HUES64 (cell line): ENCODE measurements around the gene TRAPPC5.
"Not testable (repeated sequence)": the region's sequence is repeated elsewhere in the genome, so short reads cannot be mapped to it uniquely, and the experiment has no call there.

Experiments
- H3K27ac ChIP-seq: 2 replicates; pipeline ENCODE4 v1.7.0; 2013; ENCODE audit warnings: low read depth, low read length, inconsistent platforms
- H3K27me3 ChIP-seq: 2 replicates; pipeline ENCODE4 v1.6.1; 2013; ENCODE audit warnings: mild to moderate bottlenecking, low read length; ENCODE audit not compliant: insufficient read depth
- H3K36me3 ChIP-seq: 2 replicates; pipeline ENCODE4 v1.6.1; 2013; ENCODE audit warnings: mild to moderate bottlenecking, low read length; ENCODE audit not compliant: insufficient read depth
- H3K4me1 ChIP-seq: 2 replicates; pipeline ENCODE4 v1.6.1; 2013; ENCODE audit warnings: mild to moderate bottlenecking, low read length, moderate library complexity; ENCODE audit not compliant: insufficient read depth
- H3K4me3 ChIP-seq: 2 replicates; pipeline ENCODE4 v1.5.1; 2013; ENCODE audit warnings: mild to moderate bottlenecking, low read length, moderate library complexity
- H3K9ac ChIP-seq: 2 replicates; pipeline ENCODE4 v1.6.1; 2013; ENCODE audit warnings: mild to moderate bottlenecking, low read depth, low read length
- H3K9me3 ChIP-seq: 2 replicates; pipeline ENCODE4 v1.6.1; 2013; ENCODE audit warnings: low read depth, low read length; ENCODE audit not compliant: insufficient read depth
- WGBS: fragments of 150-250, 120-280 bp; methylation state at CpG from one replicate; pipeline ENCODE4 v1.1.7; 2013; ENCODE audit warnings: missing lambda C conversion rate; 5-methylcytosine and 5-hydroxymethylcytosine counted together

The TRAPPC5 gene

DNA sequence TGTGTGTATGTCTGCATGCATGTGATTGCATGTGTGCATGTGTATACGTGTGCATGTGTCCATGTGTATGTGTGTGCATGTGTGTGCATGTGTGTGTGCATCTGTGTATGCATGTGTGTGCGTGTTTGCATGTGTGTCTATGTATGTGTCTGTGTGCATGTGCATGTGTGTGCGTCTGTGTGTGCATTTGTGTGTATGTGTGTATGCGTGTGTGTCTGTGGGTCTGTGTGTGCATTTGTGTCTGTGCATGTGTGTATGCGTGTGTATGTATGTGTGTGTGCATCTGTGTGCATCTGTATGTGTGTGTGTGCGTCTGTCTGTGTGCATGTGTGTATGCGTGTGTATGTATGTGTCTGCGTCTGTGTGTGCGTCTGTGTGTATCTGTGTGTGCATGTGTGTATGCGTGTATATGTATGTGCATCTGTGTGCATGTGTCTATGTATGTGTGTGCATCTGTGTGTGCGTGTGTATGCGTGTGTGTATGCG, 40.7 kb upstream of the TRAPPC5 start:
- no peaks in the 10 kb centered on the region for H3K9me3 ChIP-seq
- WGBS = 94% methylated on average over 13 of the region's 13 CpGs
- H3K27me3 ChIP-seq = peaks cover 18% of the 10 kb centered on the region
- no peak overlapping the region for H3K27ac ChIP-seq
- H3K4me1 ChIP-seq = no peaks in the 10 kb centered on the region
- H3K36me3 ChIP-seq = no peaks in the 10 kb centered on the region
- no peak overlapping the region for H3K4me3 ChIP-seq
- H3K9ac ChIP-seq = no peak overlapping the region

GRCh38 chr19:7640803-7641202, 39.8 kb upstream of the TRAPPC5 start:
- H3K27ac ChIP-seq = no peak overlapping the region
- no peaks in the 10 kb centered on the region for H3K9me3 ChIP-seq
- WGBS = 95% methylated on average over 11 of the region's 11 CpGs
- H3K9ac ChIP-seq = no peak overlapping the region
- H3K27me3 ChIP-seq = peaks cover 9% of the 10 kb centered on the region
- H3K4me1 ChIP-seq = no peaks in the 10 kb centered on the region
- no peaks in the 10 kb centered on the region for H3K36me3 ChIP-seq
- H3K4me3 ChIP-seq = no peak overlapping the region

DNA sequence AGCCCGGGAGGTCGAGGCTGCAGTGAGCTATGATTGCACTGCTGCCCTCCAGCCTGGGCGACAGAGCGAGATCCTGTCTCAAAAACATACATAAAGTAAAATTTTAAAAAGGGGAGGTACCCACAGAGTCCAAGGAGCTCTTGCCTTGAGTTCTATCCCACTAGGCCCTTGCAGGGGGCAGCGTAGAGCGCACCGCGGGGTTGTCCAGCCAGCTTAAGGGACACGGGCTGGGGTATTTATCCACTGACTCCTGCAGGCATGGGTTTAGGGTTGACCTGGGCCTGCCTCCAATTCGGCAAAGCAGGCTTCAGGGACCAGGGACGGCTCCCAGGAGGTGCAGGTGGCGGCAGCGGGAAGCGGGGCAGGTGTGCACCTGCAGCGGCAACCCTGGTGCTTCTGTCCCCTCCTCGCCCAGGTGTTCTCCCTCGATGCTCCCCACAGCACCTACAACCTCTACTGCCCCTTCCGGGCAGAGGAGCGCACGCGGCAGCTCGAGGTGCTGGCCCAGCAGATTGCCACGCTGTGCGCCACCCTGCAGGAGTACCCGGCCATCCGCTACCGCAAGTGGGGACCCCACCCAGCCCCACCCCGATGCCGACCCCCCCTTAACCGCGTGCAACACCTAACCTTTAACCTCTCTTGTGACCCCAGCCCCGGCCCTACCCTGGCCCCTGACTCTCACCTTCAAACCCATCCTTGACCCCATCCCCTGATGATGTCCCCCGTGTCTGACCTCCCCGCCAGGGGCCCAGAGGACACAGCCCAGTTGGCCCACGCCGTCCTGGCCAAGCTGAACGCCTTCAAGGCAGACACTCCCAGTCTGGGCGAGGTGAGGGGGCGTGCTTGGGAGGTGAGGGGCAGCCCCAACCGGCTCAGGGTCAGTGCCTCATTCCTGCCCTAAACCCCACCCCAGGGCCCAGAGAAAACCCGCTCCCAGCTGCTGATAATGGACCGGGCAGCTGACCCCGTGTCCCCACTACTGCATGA, 39.0 kb upstream of the TRAPPC5 start:
- Histone ChIP-seq H3K4me3 (no peak overlapping the region), H3K9me3 (no peaks in the 10 kb centered on the region), H3K27ac (no peak overlapping the region), H3K4me1 (no peaks in the 10 kb centered on the region), H3K9ac (no peak overlapping the region), H3K27me3 (peaks cover 2% of the 10 kb centered on the region), H3K36me3 (no peaks in the 10 kb centered on the region)
- 90% methylated on average over 41 of the region's 43 CpGs for WGBS

DNA sequence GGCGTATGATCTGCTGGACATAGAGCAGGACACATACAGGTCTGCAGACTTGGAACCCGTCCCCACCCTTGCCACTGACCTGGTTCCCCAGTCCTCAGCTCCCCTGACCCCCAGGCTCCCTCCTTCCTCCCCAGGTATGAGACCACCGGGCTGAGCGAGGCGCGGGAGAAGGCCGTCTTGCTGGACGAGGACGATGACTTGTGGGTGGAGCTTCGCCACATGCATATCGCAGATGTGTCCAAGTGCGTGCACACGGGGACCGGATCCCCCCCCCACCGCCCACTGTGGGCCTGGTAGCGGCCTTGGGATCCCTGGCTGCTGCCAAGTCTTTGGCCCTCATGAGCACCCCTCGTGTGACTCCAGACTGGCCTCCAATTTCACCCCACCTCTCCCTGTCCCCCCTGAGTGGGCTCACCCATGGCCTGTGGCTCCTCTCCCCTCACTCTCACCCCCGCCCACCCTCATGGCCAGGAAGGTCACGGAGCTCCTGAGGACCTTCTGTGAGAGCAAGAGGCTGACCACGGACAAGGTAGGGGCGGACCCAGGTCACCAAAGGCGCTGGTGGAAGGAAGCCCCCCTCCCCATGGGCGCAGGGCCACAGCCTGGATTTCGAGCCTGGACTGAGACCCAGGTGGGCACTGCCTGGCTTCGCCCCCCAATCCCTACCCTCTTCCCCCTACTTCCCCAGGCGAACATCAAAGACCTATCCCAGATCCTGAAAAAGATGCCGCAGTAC, 38.2 kb upstream of the TRAPPC5 start:
- no peaks in the 10 kb centered on the region for H3K27me3 ChIP-seq
- H3K27ac ChIP-seq = no peak overlapping the region
- H3K9me3 ChIP-seq = no peaks in the 10 kb centered on the region
- 95% methylated on average over 27 of the region's 27 CpGs for WGBS
- no peaks in the 10 kb centered on the region for H3K36me3 ChIP-seq
- H3K4me3 ChIP-seq = no peak overlapping the region
- H3K9ac ChIP-seq = no peak overlapping the region
- H3K4me1 ChIP-seq = no peaks in the 10 kb centered on the region

DNA sequence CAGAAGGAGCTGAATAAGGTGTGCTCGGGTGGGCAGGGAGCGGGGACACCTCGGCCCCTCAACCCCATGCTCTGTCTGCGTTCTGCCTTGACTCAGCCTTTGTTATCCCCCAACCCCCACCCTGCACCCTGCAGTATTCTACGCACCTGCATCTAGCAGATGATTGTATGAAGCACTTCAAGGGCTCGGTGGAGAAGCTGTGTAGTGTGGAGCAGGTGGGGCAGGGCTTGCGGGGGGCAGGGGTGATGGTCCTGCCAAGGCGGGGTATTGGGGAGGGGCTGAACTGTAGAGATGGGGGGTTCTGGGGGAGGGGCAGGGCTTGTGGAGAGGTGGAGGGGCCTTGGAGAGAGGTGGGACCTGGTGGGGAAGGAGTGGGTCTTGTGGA, 37.6 kb upstream of the TRAPPC5 start:
- H3K4me3 ChIP-seq = no peak overlapping the region
- H3K9ac ChIP-seq = no peak overlapping the region
- no peaks in the 10 kb centered on the region for H3K27me3 ChIP-seq
- WGBS = 95% methylated on average over 8 of the region's 8 CpGs
- H3K9me3 ChIP-seq = no peaks in the 10 kb centered on the region
- no peaks in the 10 kb centered on the region for H3K36me3 ChIP-seq
- no peaks in the 10 kb centered on the region for H3K4me1 ChIP-seq
- H3K27ac ChIP-seq = no peak overlapping the region

GRCh38 chr19:7643629-7644549, 36.7 kb upstream of the TRAPPC5 start:
- not testable (repeated sequence) for H3K36me3 ChIP-seq, H3K9me3 ChIP-seq, H3K27me3 ChIP-seq, H3K4me3 ChIP-seq, H3K27ac ChIP-seq, H3K4me1 ChIP-seq, H3K9ac ChIP-seq
- WGBS = 74% methylated on average over 10 of the region's 10 CpGs

GRCh38 chr19:7644550-7644877, 36.1 kb upstream of the TRAPPC5 start:
- Histone ChIP-seq H3K4me1 (no peaks in the 10 kb centered on the region), H3K27me3 (no peaks in the 10 kb centered on the region), H3K9me3 (no peaks in the 10 kb centered on the region), H3K9ac (no peak overlapping the region), H3K27ac (no peak overlapping the region), H3K36me3 (no peaks in the 10 kb centered on the region), H3K4me3 (no peak overlapping the region)
- WGBS = 96% methylated on average over 20 of the region's 20 CpGs

DNA sequence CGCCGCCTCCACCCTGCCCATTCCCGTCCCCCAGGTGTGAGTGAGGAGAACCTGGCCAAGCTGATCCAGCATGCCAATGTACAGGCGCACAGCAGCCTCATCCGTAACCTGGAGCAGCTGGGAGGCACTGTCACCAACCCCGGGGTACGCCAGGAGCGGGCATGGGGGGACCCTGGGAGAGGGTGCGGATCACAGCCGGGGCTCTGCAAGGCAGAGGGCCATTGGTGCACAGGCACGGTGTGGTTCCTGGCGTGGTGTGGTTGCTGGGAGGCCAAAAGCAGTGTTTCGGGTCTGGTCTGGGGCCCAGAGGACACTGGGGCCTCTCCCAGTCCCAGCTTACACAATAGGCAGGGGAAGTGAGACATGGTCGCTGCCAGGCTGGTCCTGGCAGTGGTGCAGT, 35.5 kb upstream of the TRAPPC5 start:
- H3K36me3 ChIP-seq = no peaks in the 10 kb centered on the region
- H3K4me3 ChIP-seq = no peak overlapping the region
- no peak overlapping the region for H3K9ac ChIP-seq
- peaks cover 1% of the 10 kb centered on the region; the same call in 1 of the 2 replicates for H3K27me3 ChIP-seq
- WGBS = 94% methylated on average over 14 of the region's 14 CpGs
- H3K27ac ChIP-seq = no peak overlapping the region
- no peaks in the 10 kb centered on the region for H3K9me3 ChIP-seq
- no peaks in the 10 kb centered on the region for H3K4me1 ChIP-seq

GRCh38 chr19:7645656-7646425, 34.8 kb upstream of the TRAPPC5 start:
- no peaks in the 10 kb centered on the region for H3K4me1 ChIP-seq
- H3K4me3 ChIP-seq = no peak overlapping the region
- peaks cover 3% of the 10 kb centered on the region; the same call in 1 of the 2 replicates for H3K27me3 ChIP-seq
- no peak overlapping the region for H3K27ac ChIP-seq
- H3K9ac ChIP-seq = no peak overlapping the region
- WGBS = 82% methylated on average over 20 of the region's 20 CpGs
- H3K9me3 ChIP-seq = no peaks in the 10 kb centered on the region
- no peaks in the 10 kb centered on the region for H3K36me3 ChIP-seq

DNA sequence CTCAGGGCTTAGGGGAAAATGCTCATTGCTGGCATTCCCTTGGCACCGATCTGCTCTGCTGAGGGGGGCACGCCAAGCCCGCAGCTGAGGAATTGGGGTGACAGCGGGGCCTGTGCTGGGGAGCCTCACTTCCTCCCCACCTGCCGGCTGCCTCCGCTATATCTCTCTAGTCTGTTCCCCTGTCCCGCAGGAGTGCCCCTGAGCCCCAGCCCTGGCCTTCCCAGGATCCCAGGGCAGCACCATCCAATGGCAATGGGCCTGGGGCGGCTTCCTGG, 34.3 kb upstream of the TRAPPC5 start:
- no peak overlapping the region for H3K27ac ChIP-seq
- H3K4me3 ChIP-seq = no peak overlapping the region
- WGBS = 87% methylated on average over 8 of the region's 8 CpGs
- no peaks in the 10 kb centered on the region for H3K4me1 ChIP-seq
- H3K9ac ChIP-seq = no peak overlapping the region
- peaks cover 9% of the 10 kb centered on the region; the same call in 1 of the 2 replicates for H3K27me3 ChIP-seq
- no peaks in the 10 kb centered on the region for H3K36me3 ChIP-seq
- no peaks in the 10 kb centered on the region for H3K9me3 ChIP-seq
